ENCODE measurements around the gene KRT15.

DNA sequence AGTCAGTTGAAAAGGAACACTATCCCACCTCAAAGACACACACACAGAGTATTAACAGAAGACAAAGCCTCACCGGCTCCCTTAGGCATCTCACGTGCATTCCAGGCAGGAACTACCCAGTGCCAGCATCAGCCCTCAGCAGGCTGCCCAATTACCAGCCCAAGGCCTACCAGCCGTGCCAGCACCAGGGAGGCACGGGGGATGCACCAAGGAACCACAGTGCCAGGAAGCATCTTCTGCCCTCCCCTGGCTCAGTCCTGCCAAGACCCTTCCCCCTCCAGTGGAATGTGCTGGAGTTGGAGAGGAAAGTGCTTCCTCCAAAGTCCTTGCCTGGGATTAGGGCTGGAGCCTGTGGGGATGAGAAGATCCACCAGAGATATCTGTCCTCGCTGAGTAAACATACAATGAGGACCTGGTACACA, 20.4 kb upstream of the KRT15 start:
- TF ChIP-seq, protein P1, sequence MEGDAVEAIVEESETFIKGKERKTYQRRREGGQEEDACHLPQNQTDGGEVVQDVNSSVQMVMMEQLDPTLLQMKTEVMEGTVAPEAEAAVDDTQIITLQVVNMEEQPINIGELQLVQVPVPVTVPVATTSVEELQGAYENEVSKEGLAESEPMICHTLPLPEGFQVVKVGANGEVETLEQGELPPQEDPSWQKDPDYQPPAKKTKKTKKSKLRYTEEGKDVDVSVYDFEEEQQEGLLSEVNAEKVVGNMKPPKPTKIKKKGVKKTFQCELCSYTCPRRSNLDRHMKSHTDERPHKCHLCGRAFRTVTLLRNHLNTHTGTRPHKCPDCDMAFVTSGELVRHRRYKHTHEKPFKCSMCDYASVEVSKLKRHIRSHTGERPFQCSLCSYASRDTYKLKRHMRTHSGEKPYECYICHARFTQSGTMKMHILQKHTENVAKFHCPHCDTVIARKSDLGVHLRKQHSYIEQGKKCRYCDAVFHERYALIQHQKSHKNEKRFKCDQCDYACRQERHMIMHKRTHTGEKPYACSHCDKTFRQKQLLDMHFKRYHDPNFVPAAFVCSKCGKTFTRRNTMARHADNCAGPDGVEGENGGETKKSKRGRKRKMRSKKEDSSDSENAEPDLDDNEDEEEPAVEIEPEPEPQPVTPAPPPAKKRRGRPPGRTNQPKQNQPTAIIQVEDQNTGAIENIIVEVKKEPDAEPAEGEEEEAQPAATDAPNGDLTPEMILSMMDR (IDR thresholded peaks at IDR 0.05; ENCODE audit: low read length): no peak
- no peak for TF ChIP-seq EZH2 (IDR thresholded peaks at IDR 0.05; ENCODE audit: borderline replicate concordance, low read length)

Measured in OCI-LY1 (cell line).